Ramos (cell line): ENCODE measurements around the gene DCBLD2.
"Not testable (repeated sequence)": the region's sequence is repeated elsewhere in the genome, so short reads cannot be mapped to it uniquely, and the experiment has no call there.

Experiments
- in situ Hi-C: fragments of 300-500 bp; cut with MboI; formaldehyde crosslinking; loops from one replicate; pipeline ENCODE4 v1.14.3; 2022; ENCODE audit warnings: low sequenced_read_pairs; ENCODE audit not compliant: unreplicated experiment

Gene DCBLD2

DNA sequence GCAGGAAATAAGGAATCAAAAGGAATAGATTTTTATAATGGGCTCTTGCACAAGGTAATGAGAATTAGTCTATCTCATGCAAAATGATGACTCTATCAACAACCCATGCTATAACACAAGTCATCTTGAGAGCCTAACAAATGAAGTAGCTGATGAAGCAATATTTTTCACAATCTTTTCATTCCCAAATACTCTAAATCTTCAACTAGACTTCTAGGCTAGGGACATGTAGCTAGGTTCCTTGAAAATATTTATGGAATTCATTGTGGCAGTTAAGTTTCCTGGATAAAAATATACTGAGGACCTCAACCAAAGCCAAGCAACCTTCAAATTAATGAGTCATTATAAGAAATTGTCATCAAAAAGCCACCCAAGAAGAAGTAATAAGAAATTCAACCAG is 55.4 kb downstream of the DCBLD2 start:
- in situ Hi-C loops, result no loop called here

DNA sequence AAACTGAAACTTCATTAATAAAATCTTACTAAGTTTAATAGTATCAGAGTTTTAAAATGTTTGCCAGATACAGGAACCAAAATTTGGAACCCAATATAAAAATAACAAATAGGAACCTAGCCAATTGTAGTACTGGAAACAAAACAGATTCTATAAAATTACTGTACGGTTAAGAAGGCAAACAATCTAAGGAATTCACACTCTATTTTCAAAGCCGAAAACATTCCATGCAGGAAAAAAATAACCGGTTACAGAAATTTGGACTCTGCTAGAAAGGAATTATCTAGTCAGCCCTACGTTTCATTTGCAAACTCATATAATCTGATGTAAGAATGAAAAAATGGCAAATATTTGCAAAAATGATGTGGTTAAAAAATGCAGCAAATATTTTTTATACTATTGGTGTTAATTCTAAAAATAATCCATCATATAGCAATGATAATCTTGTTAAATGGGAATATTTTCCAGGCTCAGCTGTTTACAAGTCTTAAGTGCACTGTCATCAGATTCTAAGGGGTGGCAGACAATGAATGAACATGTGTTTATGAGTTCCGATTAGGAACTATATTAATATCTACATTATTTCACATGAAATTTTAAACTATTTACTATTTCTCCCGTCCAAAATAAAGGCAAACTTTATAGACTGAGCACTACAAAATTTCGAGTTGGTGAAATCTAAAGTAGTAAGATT is 58.1 kb downstream of the DCBLD2 start:
- in situ Hi-C loops, result no loop called here

DNA sequence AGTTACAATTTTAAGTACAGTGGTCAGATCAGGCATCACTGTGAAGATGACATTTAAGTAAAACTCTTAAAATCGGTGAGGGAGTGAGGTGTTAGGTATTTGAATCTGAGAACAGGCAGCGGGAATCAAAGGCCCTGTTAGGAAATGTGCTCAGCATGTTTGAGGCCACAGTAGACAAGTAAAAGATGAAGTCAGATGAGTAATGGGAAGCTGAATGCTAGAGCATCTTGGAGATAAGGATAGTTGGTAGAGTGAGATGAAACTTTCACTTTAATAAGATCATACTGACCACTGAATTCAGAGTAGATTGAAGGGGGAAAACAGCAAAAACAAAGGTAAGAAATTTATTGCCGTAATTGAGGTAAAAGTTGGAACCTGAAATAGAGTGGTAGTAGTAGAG is 61.6 kb downstream of the DCBLD2 start:
- in situ Hi-C loops, result no loop called here

DNA sequence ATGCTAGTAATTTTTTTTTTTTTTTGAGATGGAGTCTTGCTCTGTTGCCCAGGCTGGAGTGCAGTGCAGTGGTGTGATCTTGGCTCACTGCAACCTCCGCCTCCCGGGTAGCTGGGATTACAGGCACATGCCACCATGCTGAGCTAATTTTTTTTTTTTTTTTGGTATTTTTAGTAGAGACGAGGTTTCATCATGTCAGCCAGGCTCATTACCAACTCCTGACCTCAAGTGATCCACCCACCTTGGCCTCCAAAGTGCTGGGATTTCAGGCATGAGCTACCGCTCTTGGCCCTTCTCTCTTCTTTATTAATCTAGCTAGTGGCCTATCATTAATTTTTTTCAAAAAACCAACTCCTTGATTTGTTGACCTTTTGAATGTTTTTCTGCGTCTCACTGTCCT is 70.4 kb downstream of the DCBLD2 start:
- in situ Hi-C loops, result not testable (repeated sequence)

DNA sequence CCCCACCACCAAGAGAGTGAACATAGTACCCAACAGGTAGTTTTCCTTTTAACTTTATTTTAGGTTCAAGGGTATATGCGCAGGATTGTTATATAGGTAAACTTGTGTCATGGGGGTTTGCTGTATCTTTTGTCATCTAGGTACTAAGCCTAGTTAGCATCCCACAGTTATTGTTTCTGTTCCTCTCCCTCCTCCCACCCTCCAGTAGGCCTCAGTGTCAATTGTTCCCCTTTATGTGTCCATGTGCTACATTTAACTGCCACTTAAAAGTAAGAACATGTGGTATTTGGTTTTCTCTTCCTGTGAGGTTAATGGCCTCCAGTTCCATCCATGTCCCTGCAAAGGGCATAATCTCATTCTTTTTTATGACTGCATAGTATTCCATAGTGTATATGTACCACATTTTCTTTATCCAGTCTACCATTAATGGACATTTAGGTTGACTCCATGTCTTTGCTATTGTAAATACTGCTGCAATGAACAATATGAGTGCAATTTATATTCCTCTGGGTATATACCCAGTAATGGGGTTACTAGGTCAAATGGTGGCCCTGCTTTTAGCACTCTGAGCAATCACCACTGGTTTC is 72.2 kb downstream of the DCBLD2 start:
- in situ Hi-C loops, result no loop called here

DNA sequence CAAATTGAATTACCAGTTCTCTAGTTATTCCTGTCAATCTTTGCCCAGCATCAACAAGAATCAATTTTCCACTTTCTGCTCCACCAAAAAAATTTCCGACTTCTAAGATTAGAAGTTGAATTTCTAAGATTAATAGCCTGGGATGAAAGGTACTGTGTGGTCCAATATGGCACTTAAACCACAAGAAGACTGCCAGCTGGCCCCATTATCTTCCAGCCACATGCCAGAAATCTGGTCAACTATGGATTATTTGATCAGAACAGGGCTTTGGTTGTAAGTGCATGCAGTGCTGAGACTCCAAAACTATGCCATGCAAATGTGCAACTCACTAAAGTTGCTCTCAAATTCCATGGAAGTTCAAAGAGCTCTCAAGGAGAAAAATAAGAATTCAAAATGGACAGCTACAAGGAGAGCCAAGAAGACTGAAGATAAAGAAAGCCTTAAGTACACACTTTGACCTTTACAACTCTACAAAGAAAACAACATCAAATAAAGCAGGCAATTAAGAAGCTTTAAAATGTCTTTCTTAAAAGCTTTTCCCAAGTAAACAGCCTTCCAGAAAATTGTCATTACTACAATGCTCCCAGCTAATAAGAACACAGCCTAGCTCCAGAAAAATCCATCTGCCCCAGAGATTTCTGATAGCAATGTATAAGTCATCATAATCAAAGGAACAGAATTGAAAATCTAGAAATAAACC is 74.1 kb downstream of the DCBLD2 start:
- in situ Hi-C loops, result no loop called here

DNA sequence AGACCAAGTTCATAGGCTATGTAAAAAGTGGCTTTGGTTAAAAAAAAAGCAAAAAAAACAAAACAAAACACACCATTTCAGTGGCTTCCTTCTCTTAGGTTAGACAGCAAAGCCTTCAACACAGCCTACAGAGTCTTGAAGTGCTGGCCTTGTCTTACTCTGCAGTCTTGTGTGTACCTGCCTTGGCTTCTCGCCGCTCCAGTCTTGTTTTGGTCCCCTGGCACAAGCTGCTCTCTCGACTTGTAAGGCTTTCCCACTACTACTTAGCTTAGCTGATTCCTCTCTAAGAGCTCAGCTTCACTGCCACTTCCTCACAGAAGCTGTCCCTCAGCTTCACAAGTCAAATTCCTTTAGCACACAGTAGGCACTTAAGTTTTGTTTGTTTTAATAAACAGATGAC is 75.4 kb downstream of the DCBLD2 start:
- in situ Hi-C loops, result no loop called here

DNA sequence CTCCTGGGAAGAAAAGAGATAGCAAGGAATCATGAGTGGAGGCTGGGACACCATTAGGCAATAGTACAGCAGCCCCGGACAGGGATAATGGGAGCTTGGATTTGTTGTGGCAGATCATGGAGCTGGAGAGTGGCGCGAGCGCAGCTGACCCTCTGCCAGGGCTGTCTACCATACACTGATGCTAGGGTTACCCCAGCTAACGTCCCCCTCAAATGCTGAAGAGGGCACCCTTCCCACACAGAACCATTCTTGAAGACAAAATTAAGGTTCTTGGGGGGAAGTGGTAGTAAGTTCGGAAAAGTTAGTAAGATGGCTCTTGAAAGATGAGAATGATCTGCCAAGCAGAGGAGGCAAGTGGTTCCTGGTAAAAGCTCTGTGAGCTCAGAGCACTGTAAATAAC is 77.2 kb downstream of the DCBLD2 start:
- in situ Hi-C loops, result loop anchor here (25.0 kb wide), 2 partner anchors 338 to 787 kb away; partner anchors contain the start of gene GABRR3

DNA sequence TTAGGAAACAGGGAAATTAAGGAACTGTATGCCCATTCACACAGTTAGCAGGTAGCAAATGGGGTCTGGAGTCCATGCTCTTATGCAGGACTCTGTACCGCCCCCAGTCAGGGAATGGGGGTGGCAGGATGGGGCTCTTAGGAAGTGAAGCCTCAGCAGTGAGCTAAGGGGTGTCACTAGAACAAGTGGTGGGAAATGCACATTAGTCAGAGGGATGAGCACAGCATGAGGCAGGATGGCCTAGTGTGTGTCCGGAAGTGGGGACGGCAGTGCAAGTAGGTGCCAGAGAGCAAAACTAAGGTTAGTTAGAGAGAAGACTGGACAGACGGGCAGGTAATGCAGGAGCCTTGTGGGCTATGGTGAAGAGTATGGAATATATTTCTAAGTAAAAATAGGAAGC is 77.7 kb downstream of the DCBLD2 start:
- in situ Hi-C loops, result loop anchor here (25.0 kb wide), 2 partner anchors 339 to 786 kb away; partner anchors contain the start of gene GABRR3

DNA sequence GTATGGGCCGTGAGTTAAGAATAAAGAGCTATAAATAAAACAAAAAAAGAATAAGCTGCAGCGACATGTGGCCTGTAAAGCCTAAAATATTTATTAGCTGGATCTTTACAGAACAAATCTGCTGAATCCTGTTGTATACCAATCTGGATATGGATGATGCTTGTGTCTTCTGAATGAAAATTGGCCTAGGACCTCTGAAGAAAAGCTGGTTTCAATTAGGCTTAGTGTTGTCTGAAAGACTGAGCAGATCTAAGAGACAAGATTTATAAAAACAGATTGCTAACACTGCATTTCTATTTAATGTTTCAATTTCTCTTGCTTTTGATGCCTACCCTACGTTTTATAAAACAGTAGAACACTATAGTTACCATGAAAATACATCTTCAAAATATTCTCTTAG is 80.4 kb downstream of the DCBLD2 start:
- in situ Hi-C loops, result loop anchor here (25.0 kb wide), 2 partner anchors 341 to 784 kb away; partner anchors contain the start of gene GABRR3

DNA sequence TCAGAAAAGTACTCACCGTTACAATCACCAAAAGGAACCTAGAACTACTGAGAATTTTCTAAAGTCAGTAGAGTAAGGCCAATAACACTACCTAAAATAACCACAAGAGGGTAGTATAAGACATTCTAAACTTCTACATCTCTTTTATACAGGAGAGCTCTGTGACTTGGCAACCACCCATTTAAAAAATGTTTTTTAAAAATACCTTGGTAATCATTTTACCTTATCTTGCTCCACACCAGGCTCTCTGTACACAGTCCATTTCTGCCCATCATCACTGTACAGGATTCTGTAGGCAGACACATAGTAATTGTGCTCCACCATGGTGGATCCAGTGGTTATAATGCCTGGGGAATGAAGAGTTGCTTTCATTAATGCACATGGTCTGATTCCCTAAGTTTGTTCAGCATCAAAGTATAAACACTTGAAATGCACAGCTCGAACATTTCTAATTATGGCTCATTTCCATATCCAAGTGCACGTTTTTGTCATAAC is 83.9 kb downstream of the DCBLD2 start:
- in situ Hi-C loops, result loop anchor here (5.0 to 25.0 kb wide), 3 partner anchors 220 to 780 kb away; partner anchors contain the start of gene GABRR3

DNA sequence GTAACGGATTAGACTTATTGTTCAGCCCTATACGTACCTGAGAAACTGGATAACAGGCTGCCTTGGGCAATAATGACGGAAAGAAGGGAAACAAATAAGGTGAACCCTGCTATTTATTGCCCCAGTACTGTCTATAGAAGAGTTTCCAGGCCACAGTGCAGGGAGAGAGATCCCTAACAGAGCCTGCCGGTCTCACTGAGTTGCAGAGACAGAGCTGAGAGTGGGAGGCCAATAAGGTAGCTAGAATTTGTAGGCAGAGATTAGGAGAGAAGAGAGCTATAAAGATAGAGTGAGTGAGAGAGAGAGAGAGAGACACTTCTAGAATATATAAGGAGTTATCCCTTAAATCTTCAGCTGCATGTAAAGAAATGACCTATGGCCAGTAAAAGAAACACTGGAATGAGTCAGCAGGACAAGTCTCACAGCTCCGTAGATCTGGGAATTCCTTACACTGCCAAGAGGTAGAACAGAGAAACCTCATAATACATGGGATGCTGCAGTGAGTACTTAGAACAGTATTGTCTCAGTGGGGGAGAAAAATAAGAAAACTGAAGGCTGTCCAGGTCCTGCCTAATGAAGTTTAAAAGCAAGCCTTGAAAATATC is 86.6 kb downstream of the DCBLD2 start:
- in situ Hi-C loops, result loop anchor here (5.0 to 25.0 kb wide), 3 partner anchors 218 to 778 kb away; partner anchors contain the start of gene GABRR3

DNA sequence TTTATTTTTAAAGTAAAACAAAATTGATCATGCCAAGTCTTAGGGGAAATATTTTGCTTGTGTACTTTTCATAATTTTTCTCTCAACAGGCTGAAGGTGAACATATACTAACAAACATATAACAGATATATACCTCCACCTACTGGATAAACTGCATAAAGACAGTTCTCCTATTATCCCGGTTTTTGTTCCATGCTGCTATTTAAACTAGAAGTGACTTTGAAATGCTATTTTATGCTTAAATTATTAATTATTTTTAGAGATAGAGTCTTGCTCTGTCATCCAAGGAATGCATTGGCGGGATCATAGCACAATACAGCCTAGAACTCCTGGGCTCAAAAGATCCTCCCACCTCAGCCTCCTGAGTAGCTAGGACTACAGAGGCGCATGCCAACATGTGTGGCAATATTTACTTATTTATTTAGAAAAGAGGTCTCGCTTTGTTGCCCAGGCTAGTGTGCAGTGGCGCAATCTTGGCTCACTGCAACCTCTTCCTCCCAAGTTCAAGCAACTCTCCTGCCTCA is 88.6 kb downstream of the DCBLD2 start:
- in situ Hi-C loops, result loop anchor here (25.0 kb wide), 2 partner anchors 349 to 776 kb away; partner anchors contain the start of gene GABRR3

DNA sequence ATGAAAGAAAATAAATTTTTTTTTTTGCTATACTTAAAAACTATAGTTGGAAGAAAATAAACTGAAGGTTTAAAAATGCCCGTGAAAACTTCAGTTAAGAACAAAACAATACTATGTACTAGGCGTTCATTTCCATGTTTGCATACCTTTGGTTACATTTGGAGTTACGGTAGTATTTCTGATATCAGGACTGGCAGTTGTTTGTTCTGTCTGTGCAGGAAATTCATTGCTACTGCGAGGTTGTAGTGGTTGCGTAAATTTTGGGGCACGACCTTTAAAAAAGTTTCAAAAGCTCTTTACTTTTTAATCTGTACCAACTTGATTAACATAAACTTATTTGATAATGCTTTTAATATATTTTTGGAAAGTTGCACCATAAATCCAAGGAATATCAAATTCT is 90.4 kb downstream of the DCBLD2 start:
- in situ Hi-C loops, result loop anchor here (25.0 kb wide), 2 partner anchors 351 to 774 kb away; partner anchors contain the start of gene GABRR3

DNA sequence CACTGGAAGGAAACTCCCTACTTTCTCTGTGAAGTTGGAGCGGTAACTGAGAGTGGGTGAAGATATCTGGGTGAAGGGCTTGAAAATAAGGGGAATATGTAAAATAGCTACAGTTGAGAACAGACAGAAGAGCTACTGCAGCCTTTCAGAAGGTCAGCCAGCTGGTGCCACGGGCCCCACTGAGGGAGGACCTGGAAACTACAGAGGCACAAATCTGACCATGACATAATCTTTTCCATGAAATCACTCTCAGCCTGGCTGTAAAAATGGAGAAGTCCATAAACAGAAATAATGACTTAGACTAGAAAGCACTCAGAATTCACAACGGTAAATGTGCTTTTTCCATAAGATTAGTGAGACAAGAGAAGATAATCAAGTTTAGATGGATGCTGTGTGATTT is 91.9 kb downstream of the DCBLD2 start:
- in situ Hi-C loops, result loop anchor here (25.0 kb wide), 2 partner anchors 353 to 772 kb away; partner anchors contain the start of gene GABRR3

DNA sequence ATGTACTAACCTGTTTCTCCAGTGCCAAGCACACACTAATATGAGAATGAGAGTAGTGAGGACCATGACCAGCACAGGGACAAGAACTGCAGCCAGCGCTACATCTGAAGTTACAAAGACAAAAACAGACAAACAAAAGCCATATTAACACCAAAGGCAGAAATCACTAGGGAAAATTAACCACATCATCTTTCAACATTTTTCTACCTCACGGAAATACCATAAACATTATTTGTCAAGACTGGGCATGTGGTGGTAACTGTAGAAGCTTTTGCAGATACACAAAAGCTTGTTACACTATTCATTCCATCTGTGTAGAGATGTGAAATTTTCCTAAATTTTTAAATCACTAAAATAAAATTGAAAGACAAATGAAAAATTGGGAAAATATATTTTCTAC is 93.4 kb downstream of the DCBLD2 start:
- in situ Hi-C loops, result loop anchor here (25.0 kb wide), 2 partner anchors 354 to 771 kb away; partner anchors contain the start of gene GABRR3

DNA sequence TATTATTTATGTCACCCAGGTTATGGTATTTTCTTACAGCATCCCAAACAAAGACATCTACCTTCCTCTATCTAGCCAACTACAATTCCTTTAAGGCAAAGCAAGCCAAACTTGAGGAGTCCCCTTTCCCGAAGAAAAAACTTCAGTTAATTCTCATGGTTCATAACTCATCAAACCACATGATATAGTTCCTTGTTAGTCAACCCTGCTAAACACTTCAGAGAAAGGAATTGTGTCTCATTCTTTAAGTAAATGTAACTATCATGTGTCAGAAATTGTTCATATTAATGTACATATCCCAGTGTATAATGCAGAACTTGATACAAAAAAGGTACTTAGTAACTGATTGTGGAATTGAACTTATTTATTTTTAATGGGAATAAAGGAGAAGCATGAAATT is 93.9 kb downstream of the DCBLD2 start:
- in situ Hi-C loops, result loop anchor here (25.0 kb wide), 2 partner anchors 355 to 770 kb away; partner anchors contain the start of gene GABRR3

DNA sequence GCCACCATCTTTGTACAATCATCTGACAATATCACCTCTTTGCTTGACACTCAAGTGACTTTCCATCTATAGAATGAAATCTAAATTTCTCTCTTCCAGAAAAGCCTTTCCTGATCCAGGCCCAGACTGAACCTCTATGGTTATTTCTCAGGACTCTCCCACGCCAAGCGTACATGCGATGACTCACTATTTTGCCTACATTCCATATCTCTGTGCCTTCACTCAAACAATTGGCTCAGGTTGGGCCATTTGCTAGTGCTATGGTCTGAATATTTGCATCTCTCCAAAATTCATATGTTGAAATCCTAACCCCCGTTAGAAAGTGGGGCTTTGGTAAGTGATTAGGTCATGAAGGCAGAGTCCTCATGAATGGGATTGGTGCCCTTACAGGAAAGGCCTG is 94.5 kb downstream of the DCBLD2 start:
- in situ Hi-C loops, result loop anchor here (25.0 kb wide), 2 partner anchors 355 to 770 kb away; partner anchors contain the start of gene GABRR3

DNA sequence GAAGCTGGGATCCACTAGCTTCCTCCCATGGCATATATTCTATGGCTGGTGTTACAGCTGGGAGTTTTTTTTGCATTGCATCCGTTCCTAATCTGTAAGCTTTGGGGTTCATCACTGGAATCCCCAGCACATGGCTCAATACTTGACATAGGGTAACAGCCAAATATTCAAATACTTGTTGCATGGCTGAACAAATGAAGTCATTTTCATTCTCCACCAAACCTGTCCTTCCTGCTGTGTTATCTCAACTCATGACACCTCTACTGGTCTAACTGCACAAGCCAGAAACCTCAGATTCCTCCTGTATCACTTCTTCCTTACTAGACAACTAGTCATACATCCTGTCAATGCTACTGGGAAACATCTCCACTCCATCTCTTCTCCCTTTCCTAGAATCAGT is 95.0 kb downstream of the DCBLD2 start:
- in situ Hi-C loops, result loop anchor here (25.0 kb wide), 2 partner anchors 356 to 769 kb away; partner anchors contain the start of gene GABRR3

DNA sequence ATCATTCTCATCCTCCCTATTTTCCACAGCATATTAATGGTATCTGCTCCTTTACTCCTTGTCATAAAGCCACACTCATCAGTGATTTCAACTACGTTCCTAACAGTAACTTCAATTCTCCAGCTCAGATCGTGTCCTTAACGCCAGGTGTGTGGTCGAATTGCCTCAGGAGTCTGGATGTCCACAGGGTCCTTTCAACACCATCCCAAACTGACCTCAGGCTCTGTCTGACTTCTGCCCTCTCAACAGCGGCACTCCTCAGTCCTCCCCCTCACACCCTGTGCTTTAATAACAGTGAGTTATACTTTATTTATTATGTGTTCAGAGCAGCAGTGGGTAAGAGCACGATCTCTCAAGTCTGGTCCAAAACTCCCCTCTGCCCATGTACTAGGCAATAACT is 95.9 kb downstream of the DCBLD2 start:
- in situ Hi-C loops, result loop anchor here (25.0 kb wide), 2 partner anchors 357 to 768 kb away; partner anchors contain the start of gene GABRR3
